Iris pigment epithelial cell (primary cell): Measurements from ENCODE around the gene LTO1.

Source experiments
- DNase-seq: peaks from one replicate; pipeline ENCODE4 v3.0.0-alpha.2; 2011; ENCODE audit warnings: low read depth

The LTO1 gene

DNA sequence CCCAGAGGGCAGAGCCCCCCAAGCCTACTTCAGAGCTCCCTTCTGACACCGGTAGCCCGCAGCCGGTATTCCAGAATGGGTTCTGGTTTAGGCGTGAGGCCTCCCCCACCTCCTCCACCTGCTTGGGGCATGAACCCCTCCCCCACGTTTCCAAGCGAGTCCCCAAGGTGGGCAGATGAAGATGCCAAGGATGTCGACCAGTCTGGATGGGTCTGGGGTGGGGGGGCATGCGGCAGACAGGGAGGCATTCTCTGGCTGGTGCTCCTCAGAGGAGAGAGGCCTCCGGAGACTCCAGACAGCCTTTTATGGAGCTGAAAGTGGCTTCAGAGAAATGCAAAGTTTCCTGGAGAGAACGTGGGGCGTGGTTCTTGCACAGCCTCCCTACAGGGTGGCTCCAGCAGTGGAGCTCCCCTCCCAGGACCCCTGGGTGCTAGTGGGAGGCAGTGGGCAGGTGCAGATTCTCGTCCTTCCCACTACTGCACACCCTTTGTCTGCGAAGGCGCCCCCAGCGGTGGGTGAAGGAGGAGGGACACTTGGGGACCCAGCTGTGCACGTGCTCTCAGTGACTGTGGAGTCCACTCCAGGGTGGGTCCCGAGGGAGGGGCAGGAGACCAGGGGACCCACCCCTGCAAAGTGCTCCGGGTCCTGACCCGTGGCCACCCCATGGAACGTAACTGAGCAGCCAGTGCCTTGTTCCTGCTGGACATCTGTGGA lies 30.0 kb downstream of the LTO1 start:
- DNase-seq, result no peak

DNA sequence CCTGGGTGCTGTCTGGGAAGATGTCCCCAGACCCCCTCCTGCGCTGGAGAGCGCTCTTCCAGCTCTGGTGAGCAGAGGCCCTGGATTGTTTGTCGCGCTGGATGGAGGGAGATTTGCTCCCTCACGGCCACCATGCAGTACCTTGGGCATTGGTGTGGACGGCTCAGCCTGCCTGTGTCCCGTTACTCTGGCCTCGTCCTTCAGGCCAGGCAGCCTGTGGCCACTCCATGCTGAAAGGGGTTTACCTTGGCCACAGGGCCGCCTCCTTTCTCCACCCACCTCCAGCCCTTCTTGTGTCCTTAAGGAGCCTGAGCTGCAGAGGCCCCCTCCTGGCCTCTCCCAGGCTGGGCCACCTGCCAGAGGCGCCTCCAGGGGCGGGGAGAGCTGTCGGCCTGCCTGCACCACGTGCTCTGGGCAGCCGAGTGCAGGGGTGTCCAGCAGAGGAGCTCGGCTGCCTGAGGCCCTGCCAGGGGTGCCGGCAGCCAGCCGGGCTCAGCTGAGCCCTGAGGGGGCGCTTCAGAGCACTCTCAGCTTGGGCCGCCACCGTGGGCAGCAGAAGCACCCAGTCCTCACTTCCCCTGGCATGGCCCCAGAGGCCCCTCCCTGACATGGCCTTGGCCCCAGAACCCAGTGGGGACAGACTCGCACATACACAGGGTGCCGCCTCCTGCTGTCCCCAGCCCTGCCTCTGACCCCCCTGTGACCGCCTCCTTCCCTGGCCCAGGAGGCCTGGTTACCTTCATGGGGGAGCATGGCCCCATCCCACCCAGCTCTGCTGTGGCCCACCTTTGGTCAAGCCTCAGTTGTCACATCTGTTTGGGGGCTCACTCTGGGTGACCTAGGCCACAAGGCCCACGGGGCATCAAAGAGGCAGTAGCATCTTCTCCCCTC lies 30.8 kb downstream of the LTO1 start:
- peak; percentile 96 for DNase-seq

DNA sequence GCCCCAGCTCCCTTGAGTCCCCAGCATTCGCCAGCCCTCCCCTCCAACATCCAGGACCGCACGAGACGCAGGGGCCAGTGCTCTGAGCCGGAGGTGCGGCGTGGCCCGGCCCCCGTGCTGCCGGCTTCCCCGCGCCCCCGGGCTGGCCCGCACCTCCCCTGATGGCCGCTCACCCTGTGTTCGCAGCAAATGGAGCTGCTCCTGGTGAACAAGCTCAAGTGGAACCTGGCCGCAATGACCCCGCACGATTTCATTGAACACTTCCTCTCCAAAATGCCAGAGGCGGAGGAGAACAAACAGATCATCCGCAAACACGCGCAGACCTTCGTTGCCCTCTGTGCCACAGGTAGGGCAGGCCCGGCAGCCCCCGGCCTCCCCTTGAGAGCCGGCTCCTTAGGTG lies 31.5 kb downstream of the LTO1 start:
- no peak for DNase-seq

DNA sequence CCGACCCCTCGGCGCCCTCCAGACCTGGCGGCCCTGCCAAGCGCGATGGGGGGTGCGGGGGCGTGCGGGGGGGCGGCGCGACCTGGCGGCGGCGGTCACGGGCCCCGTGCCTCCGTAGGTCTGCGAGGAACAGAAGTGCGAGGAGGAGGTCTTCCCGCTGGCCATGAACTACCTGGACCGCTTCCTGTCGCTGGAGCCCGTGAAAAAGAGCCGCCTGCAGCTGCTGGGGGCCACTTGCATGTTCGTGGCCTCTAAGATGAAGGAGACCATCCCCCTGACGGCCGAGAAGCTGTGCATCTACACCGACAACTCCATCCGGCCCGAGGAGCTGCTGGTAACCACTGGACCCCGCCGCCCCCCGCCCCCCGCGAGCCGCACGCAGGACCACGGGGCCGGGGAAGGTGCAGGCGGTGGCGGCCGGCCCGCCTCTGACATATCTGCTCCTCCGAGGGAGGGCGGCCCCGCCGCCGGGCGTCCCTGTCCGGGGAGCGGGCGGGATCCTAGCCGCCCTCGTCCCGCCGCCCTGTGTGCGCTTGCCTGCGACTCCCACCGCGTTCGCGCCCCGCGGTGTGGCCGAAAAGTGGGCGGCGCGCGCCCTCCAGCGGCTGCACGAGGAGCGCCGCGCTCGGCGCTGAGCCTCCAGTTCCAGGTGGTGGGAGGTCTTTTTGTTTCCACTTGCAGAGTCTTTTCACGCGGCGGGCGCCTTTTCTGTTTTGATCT lies 32.1 kb downstream of the LTO1 start:
- DNase-seq, result peak; percentile 73

DNA sequence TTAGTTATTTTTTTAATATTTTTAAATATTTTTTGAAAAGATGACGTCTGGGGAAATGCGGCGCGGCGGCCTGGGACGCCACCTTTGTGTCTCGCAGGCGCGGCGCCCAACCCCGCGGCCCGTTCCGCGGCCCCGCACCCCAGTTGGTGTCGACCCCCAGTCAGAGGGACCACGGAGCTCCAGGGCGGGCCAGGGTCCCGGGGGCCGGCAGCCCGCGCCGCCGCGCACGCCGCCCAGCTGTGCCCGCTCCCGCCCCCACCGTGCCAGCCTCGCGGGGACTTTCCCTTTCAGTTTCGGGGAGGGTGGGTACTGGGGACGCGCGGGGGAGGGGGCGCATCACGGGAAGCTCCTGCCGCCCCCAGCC lies 32.6 kb downstream of the LTO1 start:
- DNase-seq, result no peak

DNA sequence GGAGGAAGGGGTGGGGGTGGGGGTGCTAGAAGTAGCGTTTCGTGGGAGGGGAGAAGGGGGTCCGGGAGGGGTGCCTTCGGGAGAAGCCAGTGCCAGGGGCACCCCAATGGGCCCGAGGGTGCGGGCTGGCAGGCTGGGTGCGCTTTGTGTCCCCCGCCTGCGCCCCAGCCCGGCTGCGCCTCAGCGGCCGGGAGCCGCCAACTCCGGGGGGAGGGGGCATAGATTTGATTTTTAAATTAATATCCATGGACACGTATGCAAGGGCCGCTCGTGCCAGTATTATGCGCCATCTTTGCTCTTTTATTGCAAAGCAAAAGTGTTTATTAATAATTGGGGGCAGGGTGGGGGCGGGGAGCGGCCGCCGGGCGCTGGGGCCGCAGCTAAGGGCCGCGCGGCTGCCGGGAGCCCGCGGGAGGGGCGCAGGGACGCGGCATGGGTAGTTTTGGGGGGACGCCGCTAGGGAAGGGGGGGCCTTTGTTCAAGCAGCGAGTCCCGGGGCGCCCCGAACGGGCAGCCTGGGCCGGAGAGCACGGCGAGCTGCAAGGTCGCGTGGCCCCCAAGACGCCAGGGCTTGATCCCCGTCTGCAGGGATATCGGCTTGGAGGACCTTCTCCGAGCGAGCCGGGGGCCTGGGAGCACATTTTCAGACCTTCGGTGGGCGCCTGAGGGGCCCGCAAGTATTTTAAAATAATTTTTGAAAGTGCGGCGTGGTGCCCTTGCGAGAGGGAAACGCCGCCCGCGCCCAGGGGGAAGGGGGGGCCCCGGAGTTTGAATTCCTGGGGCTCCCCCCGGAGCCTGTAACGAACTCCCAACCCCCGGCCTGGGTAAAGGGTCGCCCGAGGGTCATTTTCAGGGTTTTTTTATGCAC lies 33.2 kb downstream of the LTO1 start:
- no peak for DNase-seq

DNA sequence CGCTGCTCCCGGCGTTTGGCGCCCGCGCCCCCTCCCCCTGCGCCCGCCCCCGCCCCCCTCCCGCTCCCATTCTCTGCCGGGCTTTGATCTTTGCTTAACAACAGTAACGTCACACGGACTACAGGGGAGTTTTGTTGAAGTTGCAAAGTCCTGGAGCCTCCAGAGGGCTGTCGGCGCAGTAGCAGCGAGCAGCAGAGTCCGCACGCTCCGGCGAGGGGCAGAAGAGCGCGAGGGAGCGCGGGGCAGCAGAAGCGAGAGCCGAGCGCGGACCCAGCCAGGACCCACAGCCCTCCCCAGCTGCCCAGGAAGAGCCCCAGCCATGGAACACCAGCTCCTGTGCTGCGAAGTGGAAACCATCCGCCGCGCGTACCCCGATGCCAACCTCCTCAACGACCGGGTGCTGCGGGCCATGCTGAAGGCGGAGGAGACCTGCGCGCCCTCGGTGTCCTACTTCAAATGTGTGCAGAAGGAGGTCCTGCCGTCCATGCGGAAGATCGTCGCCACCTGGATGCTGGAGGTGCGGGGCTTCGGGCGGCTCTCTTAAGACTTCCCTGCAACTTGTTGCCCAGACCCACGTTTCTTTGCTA lies 34.1 kb downstream of the LTO1 start, which contains the start of gene CCND1:
Gene CCND1 (plus strand): TSS at position 162 of the 587 bp plus-strand sequence. CDS start 158 bp downstream, at position 320.
- peak; percentile 92 for DNase-seq

DNA sequence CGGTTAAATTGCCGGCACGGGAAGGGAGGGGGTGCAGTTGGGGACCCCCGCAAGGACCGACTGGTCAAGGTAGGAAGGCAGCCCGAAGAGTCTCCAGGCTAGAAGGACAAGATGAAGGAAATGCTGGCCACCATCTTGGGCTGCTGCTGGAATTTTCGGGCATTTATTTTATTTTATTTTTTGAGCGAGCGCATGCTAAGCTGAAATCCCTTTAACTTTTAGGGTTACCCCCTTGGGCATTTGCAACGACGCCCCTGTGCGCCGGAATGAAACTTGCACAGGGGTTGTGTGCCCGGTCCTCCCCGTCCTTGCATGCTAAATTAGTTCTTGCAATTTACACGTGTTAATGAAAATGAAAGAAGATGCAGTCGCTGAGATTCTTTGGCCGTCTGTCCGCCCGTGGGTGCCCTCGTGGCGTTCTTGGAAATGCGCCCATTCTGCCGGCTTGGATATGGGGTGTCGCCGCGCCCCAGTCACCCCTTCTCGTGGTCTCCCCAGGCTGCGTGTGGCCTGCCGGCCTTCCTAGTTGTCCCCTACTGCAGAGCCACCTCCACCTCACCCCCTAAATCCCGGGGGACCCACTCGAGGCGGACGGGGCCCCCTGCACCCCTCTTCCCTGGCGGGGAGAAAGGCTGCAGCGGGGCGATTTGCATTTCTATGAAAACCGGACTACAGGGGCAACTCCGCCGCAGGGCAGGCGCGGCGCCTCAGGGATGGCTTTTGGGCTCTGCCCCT lies 34.7 kb downstream of the LTO1 start:
- peak; percentile 62 for DNase-seq

DNA sequence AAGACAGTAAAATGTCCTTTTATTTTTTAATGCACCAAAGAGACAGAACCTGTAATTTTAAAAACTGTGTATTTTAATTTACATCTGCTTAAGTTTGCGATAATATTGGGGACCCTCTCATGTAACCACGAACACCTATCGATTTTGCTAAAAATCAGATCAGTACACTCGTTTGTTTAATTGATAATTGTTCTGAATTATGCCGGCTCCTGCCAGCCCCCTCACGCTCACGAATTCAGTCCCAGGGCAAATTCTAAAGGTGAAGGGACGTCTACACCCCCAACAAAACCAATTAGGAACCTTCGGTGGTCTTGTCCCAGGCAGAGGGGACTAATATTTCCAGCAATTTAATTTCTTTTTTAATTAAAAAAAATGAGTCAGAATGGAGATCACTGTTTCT lies 35.3 kb downstream of the LTO1 start:
- DNase-seq, result no peak

DNA sequence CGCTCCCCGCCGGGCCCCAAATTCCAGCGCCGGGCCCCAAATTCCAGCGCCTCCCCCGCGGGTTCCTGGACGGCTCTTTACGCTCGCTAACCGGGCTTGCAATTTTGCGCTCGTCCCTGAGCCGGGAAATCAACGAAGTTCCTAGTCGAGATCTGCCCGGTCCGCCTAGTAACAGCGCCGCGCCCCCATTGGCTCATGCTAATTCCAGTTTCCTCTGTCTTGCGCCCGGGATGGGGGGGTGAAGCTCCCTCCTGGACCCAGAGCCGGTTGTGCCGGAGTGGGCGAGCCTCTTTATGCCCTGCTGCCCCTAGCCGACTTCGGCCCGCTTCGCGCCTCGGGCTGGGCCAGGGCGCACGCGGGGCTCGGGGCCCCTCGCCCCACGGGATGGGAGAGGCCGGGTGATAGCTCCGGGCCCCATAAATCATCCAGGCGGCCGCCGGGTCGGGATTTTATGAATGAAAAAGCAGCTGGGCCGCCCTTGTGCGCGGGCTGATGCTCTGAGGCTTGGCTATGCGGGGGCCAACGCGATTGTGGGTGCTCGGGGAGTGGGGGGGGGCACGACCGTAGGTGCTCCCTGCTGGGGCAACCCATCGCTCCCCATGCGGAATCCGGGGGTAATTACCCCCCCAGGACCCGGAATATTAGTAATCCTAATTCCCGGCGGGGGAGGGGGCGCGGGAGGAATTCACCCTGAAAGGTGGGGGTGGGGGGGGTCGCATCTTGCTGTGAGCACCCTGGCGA lies 36.0 kb downstream of the LTO1 start:
- peak; percentile 99 for DNase-seq

DNA sequence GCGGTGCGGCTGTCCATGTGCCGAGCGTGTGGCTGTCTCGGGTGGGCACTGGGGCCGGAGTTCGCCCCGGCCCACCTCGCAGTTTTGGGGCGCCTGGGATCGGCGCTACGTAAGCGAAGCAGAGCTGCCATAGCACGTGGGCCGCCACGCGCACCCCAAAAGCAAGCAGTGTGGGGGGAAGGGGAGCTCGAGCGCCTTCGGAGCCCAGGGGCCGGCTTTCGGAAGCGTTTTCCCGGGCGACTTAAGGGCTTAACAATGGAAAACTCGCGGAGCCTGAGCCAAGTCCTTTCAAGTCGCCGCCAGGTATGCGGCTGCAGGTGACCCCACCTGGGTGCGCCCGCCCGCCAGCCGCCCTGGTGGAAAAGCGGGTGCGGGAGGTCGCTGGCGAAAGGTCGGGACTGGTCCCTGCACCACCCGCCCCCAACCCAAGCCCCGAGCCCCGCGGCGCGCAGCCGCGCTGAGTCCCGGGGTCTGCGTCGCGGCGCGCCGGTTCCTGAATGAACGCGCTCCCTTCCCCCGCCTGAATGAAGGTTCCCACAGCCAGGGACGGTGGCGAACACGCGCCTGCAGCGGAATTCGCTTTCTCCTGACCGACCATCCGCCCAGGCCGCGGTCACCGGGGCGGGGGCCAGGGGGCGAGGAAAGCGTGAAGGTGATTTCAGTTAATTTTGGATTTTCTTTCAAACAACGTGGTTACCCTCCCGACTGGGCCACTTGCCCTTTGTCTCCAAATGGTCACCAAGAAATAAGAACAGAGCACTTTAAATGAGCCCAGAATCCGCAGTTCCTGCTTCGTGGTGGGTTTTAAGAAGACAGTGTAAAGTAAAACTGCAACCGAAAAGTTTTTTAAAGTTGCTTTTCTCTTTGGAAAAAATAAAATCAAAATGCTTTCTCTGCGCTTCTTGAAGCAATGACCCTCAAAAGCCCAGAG lies 36.9 kb downstream of the LTO1 start:
- DNase-seq, result peak; percentile 81

DNA sequence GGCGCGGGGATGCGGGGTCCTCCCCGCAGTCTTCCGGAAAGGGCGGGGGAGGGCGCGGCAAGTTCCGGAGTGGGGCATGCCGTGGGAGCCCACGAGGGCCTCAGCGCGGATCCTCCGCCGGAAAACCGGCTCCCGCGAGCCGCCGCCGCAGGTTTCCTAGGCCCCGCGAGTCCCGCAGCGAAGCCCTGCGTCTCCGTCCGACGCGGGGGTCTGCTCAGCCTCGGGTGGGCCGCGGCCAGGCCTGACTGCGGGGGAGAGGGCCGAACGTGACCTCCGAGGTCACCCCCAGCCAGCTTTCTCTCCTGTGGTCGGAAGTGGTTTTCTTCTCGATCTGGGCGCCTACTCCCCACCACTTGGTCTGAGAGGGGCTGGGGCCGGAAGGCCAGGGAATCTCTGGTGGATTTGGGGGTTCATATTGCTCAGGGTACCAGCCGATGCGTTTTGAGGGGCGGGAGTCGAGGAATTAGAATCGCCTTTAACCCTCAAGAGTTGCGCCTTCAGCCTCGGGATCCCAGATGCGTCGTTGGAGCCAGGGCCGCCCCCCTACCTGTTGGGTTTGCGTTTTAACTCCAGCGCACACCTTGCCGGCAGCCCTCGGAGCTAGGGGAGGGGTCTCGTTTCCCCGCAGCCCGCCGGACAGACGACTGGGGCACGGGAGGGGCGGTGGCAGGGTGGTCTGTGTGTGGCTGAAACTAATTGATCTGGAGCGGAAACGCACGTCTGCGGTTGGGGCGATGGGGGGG lies 37.8 kb downstream of the LTO1 start:
- no peak for DNase-seq

DNA sequence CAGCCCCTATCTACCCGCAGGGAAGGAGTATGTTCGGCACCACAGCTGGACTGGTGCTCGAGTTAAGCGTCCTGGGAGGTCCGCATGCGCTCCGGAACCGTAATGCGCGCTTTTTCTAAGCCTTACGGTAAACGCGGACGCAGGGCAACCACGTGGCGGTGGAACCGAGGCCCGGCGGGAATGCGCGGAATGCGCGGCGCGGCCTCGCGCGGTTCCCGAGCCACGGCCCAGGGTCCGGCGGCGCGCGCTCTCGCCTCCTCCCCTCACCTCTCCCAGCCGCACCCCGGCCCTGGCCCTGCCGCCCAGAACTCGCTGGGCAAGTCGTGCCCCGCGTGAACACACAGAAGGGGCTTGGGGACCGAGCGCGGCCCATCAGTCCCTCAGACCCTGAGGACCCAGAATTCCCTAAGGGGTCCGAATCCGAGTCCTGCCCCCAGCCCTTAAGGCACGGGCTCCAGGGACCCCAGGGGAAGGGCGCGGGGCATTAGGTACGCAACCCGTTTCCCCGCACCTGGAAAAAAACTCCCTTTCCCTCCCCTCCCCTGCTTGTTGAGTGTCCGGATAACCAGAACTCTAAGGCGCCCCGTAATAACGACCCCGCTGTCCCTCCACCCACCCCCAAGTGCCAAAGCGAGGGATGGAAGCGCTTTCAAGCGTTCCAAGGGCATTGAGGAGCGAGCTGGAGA lies 38.5 kb downstream of the LTO1 start:
- DNase-seq, result peak; percentile 96

DNA sequence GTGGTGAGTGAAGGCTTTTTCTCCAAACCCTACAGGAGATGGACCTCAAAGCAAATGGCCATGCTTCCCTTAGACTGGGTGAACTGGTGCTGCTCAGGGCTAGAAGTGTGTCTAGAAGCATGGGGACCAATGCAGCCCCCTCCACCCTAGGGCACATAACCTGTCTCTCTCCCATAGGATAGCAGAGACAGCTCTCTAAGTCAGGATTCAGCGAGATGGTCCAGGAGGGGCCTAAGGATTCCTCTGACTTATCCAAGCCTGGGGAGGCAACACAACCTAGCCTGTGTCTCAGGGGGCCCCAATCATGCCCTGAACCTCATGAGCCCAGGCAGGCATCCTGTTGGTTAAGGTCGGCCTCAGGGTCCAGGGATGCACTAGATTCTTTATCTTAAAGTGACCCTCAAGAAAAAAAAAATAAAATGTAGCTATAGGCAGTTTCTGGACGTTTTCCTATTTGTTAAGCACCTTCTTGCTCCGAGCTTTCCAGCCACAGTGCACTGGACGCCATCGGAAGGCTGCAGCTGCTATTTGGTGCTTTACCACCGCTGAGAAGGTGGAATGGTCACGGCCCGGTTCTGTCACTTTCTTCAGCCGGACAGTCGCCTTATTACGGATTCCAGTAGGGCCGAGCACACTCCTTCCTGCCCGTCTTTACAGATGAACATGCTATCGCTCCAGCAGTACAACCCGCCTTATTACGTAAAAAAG lies 39.2 kb downstream of the LTO1 start:
- DNase-seq, result no peak

DNA sequence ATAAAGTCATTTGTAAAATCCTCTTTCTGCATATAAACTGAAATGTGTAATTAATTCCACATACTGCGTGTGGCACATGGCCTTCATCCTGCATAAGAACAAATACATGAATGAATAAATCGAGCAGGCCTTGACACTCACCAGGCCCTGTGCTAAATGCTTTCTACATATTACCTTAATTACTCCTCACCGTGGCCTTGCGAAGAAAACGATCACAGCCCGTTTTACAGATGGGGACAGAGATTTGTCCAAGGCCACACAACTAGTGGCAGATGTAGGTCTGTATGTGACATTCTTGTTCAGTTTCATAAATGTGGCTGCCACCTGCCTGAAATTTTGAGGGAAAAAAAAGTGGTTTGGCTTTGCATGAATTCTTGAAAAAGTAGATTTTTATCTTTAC lies 40.0 kb downstream of the LTO1 start:
- DNase-seq, result no peak

DNA sequence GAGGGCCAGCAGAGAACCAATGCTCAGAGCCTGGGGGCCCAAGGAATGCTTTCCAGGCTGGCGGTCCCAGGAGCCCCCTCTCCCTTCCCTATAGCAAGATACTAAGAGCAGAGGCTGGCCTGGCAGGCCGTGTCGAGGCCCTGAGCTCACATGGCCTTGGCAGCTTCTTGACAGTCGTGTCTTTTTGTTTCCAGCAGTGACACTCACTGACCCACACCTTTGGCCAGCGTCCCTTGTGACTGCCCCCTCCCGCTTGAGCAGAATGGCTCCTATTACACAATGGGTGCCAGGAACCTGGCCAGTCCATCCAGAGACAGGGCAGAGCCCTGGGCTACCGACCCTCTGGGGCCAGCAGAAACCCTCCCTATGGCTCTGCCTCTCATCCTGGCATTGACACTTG lies 40.6 kb downstream of the LTO1 start:
- no peak for DNase-seq

DNA sequence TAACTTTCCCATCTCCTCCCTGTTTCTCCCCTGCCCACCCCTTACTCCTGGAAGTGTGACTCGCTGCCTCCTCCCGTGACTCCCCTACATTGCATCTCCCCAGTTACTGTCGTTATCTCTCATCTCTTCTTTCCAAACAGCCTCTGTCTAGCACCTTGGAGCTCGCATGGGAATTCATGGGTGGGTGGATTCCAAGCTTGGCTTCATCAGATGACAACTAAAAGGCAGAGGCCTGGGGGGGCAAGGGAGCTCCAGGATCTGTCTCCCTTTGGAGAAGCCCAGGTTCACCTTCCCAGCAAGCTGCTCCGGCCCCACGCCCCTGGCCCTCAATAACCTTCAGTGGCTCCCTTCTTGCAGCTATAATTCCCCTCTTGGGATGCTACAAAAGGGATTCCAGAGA lies 41.1 kb downstream of the LTO1 start:
- no peak for DNase-seq
